ENCODE measurements around the gene SERPINE3.

DNA sequence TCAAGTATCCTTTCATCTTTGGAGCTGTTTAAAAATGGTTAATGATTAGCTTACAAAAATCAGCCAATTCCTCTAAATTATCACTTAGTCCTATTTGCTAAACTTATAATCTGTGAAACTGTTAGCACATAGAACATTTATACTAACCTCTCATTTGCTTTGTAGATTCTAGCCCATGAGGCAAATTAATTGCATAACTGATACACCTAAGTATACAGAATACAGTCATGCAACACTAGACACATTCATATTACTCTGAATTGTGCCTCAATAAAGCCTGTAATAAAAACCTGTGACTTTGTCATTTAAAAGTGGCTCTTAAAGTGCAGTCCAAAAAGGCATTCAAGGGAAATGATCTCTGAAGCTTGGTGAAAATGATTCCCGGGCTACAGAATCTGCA, 21.0 kb downstream of the SERPINE3 start:
- TF ChIP-seq, protein P1, sequence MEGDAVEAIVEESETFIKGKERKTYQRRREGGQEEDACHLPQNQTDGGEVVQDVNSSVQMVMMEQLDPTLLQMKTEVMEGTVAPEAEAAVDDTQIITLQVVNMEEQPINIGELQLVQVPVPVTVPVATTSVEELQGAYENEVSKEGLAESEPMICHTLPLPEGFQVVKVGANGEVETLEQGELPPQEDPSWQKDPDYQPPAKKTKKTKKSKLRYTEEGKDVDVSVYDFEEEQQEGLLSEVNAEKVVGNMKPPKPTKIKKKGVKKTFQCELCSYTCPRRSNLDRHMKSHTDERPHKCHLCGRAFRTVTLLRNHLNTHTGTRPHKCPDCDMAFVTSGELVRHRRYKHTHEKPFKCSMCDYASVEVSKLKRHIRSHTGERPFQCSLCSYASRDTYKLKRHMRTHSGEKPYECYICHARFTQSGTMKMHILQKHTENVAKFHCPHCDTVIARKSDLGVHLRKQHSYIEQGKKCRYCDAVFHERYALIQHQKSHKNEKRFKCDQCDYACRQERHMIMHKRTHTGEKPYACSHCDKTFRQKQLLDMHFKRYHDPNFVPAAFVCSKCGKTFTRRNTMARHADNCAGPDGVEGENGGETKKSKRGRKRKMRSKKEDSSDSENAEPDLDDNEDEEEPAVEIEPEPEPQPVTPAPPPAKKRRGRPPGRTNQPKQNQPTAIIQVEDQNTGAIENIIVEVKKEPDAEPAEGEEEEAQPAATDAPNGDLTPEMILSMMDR (IDR thresholded peaks at IDR 0.05), result no peak
- TF ChIP-seq POLR2A (IDR thresholded peaks at IDR 0.05), result no peak

Data from thyroid gland (tissue), 4 donors.